SH-SY5Y (cell line): ENCODE results near the gene PTPRM.

ENCODE experiments used
- GATA2 ChIP-seq: IDR thresholded peaks from 2 replicates; pipeline ENCODE4 v1.6.1; 2011; ENCODE audit warnings: mild to moderate bottlenecking, low read depth, low read length
- GATA3 ChIP-seq: IDR thresholded peaks from 2 replicates; pipeline ENCODE4 v1.6.1; 2011; ENCODE audit warnings: low read depth, mild to moderate bottlenecking, low read length, moderate library complexity

- TF ChIP-seq GATA2 (no peak), GATA3 (no peak)
Observed at GRCh38 chr18:8045160-8045883, 478.2 kb downstream of the PTPRM start.
